PFSK-1 (cell line): ENCODE measurements around the gene ANAPC16.

Experiments
- FOXP2 ChIP-seq: optimal IDR thresholded peaks from 2 replicates; pipeline ENCODE3; 2011; ENCODE audit warnings: borderline replicate concordance, control low read depth, inconsistent platforms; ENCODE audit not compliant: insufficient read depth; ENCODE audit errors: extremely low read length, extremely low read depth
- POLR2AphosphoS5 ChIP-seq: IDR thresholded peaks from 2 replicates; pipeline ENCODE4 v1.6.1; 2012; ENCODE audit warnings: low read depth, mild to moderate bottlenecking, control low read depth, low read length, moderate library complexity
- TF ChIP-seq, protein P1 (sequence below), 2 experiments: IDR thresholded peaks; 2 replicates each; pipeline versions ENCODE4 v1.6.1 to v1.8.0; 2011 to 2012; ENCODE audit warnings: low read depth in 2 of 2, low read length in 2 of 2, control low read depth in 1 of 2, inconsistent platforms in 1 of 2, mild to moderate bottlenecking in 1 of 2, moderate library complexity in 1 of 2; ENCODE audit not compliant: insufficient read depth in 1 of 2

DNA sequence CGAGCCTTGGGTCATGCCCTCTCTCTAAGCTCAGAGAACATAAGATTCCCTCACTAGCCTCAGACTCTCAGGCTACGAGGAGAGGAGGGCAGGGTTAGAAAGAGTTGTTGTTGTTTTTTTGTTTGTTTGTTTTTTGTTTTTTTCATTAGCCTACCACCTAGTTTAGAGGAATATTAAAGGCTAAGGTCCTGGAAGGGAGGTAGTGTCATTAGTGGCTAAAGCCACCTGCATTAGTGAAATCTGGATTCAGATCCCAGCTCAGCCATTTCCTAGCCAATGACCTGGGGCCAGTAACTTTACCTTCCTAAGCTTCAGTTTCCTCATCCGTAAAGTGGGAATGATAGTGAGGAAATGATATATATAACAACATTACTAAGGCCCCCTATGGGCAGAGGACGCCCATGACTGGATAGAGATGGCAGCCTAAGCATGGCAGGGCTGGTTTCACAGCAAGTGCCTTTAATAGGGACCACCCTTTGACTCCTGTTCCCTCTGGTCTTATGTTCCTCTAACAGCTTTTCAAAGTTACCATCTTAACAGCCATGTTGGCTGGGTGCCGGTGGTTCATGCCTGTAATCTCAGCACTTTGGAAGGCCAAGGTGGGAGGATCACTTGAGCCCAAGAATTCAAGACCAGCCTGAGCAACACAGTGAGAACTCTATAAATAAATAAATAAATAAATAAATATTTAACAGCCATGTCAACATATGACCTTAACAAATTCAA lies 63.0 kb downstream of the ANAPC16 start:
- TF ChIP-seq, protein P1, sequence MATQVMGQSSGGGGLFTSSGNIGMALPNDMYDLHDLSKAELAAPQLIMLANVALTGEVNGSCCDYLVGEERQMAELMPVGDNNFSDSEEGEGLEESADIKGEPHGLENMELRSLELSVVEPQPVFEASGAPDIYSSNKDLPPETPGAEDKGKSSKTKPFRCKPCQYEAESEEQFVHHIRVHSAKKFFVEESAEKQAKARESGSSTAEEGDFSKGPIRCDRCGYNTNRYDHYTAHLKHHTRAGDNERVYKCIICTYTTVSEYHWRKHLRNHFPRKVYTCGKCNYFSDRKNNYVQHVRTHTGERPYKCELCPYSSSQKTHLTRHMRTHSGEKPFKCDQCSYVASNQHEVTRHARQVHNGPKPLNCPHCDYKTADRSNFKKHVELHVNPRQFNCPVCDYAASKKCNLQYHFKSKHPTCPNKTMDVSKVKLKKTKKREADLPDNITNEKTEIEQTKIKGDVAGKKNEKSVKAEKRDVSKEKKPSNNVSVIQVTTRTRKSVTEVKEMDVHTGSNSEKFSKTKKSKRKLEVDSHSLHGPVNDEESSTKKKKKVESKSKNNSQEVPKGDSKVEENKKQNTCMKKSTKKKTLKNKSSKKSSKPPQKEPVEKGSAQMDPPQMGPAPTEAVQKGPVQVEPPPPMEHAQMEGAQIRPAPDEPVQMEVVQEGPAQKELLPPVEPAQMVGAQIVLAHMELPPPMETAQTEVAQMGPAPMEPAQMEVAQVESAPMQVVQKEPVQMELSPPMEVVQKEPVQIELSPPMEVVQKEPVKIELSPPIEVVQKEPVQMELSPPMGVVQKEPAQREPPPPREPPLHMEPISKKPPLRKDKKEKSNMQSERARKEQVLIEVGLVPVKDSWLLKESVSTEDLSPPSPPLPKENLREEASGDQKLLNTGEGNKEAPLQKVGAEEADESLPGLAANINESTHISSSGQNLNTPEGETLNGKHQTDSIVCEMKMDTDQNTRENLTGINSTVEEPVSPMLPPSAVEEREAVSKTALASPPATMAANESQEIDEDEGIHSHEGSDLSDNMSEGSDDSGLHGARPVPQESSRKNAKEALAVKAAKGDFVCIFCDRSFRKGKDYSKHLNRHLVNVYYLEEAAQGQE (IDR thresholded peaks at IDR 0.05; ENCODE audit: insufficient read depth in 1 of 2, low read depth in 2 of 2, low read length in 2 of 2): no peak
- no peak for TF ChIP-seq POLR2AphosphoS5
- no peak for TF ChIP-seq FOXP2
